Erythroblast (primary cell): ENCODE data around the gene RNF152.

Experiments used
- GATA1 ChIP-seq: IDR thresholded peaks from 2 replicates; pipeline ENCODE4 v1.6.1; 2011; ENCODE audit warnings: low read depth, mild to moderate bottlenecking, control low read depth, low read length, moderate library complexity
- POLR2A ChIP-seq: IDR thresholded peaks from 2 replicates; pipeline ENCODE4 v1.6.1; 2011; ENCODE audit warnings: mild to moderate bottlenecking, low read length

DNA sequence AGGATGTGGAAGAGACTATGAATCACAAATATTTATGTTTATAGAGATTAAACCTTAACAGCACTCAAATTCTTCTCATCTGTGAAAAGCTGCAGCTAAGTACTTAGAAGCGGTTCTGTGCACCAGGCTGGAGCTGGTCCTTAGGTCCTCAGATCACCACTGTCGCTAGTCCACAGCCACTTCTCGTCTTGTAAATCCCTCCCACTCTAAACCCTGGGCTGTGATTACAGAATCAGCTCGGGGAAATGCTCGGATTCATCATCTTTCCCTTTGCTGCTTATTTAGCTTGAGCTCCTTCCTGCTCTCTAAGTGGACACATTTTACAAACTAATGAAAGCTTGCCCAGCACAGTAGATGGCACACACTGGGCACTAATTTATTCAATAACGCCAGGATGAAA, 61.7 kb downstream of the RNF152 start:
- TF ChIP-seq POLR2A (no peak), GATA1 (no peak)
